ENCODE results near the gene SGPL1. TPM values are rescaled to one million over a fixed set of nuclear protein-coding genes. Genes with fewer than 3 reads are reported as not detected.

SGPL1 gene
- total RNA-seq, 2 donors from 2014 or later, result 61.3 to 77.6 TPM

- Mint-ChIP-seq H3K9me3 (no peaks in the 10 kb centered on the region), H3K27me3 (ENCODE audit: low read depth) (no peaks in the 10 kb centered on the region), H3K4me1 (ENCODE audit: low read depth) (peaks cover 84% of the 10 kb centered on the region), H3K27ac (peak overlapping the region; percentile 11), H3K4me3 (no peak overlapping the region), H3K36me3 (ENCODE audit: insufficient read depth in 2 of 2) (peaks cover 14 to 34% of the 10 kb centered on the region in 2 donors)
- no peak for DNase-seq
- no peak for ATAC-seq (replicated peaks in 1 of 2)
Measured at GRCh38 chr10:70843776-70844489, 28.2 kb downstream of the SGPL1 start.

DNA sequence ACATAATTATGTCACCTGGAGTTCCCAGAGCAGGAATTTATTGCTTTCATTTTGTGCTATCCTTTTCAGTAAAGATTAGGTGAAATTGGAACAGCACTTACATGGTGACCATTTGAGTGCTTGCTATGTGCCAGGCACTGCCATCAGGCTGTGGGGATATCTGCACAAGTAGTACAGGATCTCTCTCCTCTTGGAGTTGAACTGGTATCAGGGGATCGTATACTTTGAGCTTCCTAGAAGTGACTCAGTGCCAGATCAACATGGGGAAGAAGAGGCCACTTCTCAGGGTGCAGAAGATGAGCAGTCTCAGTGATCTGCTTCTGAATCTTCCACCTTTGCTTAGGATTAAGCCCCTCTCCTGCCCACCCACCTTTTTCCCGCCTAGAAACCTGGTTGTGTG lies 29.5 kb downstream of the SGPL1 start:
- no peak for DNase-seq
- H3K27me3 Mint-ChIP-seq (ENCODE audit: low read depth), result no peaks in the 10 kb centered on the region
- H3K9me3 Mint-ChIP-seq, result no peaks in the 10 kb centered on the region
- no peak for ATAC-seq (replicated peaks in 1 of 2)
- peaks cover 84% of the 10 kb centered on the region for H3K4me1 Mint-ChIP-seq (ENCODE audit: low read depth)
- H3K36me3 Mint-ChIP-seq (ENCODE audit: insufficient read depth in 2 of 2), result peaks cover 12 to 36% of the 10 kb centered on the region in 2 donors
- H3K4me3 Mint-ChIP-seq, result peak overlapping the region in 1 of 2 donors; percentile 10
- peak overlapping the region; percentile 68 for H3K27ac Mint-ChIP-seq

- Mint-ChIP-seq H3K27ac (peak overlapping the region; percentile 12), H3K27me3 (ENCODE audit: low read depth) (no peaks in the 10 kb centered on the region), H3K4me3 (peak overlapping the region in 1 of 2 donors; percentile 13), H3K4me1 (ENCODE audit: low read depth) (peaks cover 82% of the 10 kb centered on the region), H3K9me3 (no peaks in the 10 kb centered on the region), H3K36me3 (ENCODE audit: insufficient read depth in 2 of 2) (peaks cover 11 to 34% of the 10 kb centered on the region in 2 donors)
- ATAC-seq (replicated peaks in 1 of 2) (no peak), DNase-seq (no peak)
Measured at GRCh38 chr10:70845816-70846215, 30.1 kb downstream of the SGPL1 start.

DNA sequence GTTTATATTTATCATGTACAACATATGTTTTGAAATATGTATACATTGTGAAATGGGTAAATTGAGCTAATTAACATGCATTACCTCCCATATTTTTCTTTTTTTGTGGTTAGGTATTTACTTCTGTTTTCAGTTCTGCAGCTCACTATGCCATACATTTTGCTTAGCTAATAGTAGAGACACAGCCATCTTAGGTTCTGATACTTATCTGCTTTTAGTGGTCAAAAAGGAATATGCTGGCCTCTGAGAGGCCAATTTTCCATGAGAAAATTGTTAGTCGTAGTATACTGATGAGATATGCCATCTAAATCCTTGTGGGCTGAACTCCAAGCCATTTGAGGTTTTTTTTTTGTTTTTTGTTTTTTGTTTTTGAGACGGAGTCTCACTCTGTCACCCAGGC lies 31.0 kb downstream of the SGPL1 start:
- ATAC-seq (replicated peaks in 1 of 2) (no peak), DNase-seq (no peak)
- no peak overlapping the region for H3K27ac Mint-ChIP-seq
- H3K4me1 Mint-ChIP-seq (ENCODE audit: low read depth), result peaks cover 72% of the 10 kb centered on the region
- no peaks in the 10 kb centered on the region for H3K27me3 Mint-ChIP-seq (ENCODE audit: low read depth)
- H3K4me3 Mint-ChIP-seq, result no peak overlapping the region
- H3K36me3 Mint-ChIP-seq (ENCODE audit: insufficient read depth in 2 of 2), result peaks cover 16 to 35% of the 10 kb centered on the region in 2 donors
- H3K9me3 Mint-ChIP-seq, result no peaks in the 10 kb centered on the region

DNA sequence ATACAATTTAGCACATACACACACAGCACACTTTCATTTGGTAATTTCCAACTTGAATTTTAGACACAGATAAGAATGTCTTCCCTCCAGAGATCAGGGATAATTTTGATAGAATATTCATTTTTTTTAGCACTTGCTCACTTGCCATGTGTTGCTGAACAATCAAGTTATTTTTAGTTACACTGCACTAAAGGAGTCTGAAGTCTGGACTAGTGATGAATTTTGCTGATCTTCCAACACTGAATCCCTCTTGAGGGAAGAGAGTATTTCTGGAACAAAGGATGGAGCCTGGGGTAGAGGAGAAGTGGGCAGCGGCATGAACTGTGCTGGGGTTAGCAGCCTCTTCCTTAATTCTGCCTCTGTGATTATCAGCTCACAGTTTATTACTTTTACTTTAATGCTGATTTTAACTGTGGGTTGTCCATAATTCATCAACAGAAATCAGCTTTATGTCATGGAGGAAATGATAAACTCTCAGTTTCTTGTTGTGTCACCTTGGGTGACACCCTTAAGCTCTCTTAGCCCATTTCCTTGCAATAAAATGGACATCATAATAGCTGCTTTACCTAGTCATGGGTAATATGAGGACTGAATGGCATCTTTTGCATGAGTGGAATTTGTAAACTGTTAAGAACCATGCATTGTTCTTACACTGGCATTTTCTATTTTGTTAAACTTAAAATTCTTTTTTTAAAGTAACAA lies 32.1 kb downstream of the SGPL1 start:
- DNase-seq (no peak), ATAC-seq (replicated peaks in 1 of 2) (peak; percentile 86 to 91)
- peak overlapping the region; percentile 52 to 84 for H3K4me3 Mint-ChIP-seq
- peak overlapping the region; percentile 94 for H3K27ac Mint-ChIP-seq
- no peaks in the 10 kb centered on the region for H3K9me3 Mint-ChIP-seq
- H3K36me3 Mint-ChIP-seq (ENCODE audit: insufficient read depth in 2 of 2), result peaks cover 18 to 37% of the 10 kb centered on the region in 2 donors
- peaks cover 66% of the 10 kb centered on the region for H3K4me1 Mint-ChIP-seq (ENCODE audit: low read depth)
- H3K27me3 Mint-ChIP-seq (ENCODE audit: low read depth), result no peaks in the 10 kb centered on the region

- H3K27ac Mint-ChIP-seq, result no peak overlapping the region
- H3K36me3 Mint-ChIP-seq (ENCODE audit: insufficient read depth in 2 of 2), result peaks cover 14 to 32% of the 10 kb centered on the region in 2 donors
- no peaks in the 10 kb centered on the region for H3K27me3 Mint-ChIP-seq (ENCODE audit: low read depth)
Measured at GRCh38 chr10:70849582-70850016, 33.9 kb downstream of the SGPL1 start.

DNA sequence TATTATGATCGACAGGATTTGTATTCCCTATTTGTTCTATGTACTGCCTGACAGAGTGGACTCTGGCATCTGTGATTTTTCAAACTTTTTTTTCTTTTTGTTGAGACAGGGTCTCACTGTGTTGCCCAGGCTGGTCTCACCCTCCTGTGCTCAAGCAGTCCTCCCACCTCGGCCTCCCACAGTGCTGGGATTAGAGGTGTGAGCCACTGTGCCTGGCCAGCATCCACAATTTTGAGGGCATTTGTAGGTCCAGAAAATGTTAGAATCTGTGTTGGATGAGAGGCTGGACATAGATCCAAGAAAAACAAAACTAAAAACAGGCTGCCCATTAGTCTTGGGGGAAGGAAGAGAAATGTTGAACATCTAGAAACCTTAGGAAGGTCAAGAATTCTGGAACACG lies 34.3 kb downstream of the SGPL1 start:
- peaks cover 14 to 31% of the 10 kb centered on the region in 2 donors for H3K36me3 Mint-ChIP-seq (ENCODE audit: insufficient read depth in 2 of 2)
- no peak overlapping the region for H3K27ac Mint-ChIP-seq
- DNase-seq, result no peak
- H3K9me3 Mint-ChIP-seq, result no peaks in the 10 kb centered on the region
- peaks cover 44% of the 10 kb centered on the region for H3K4me1 Mint-ChIP-seq (ENCODE audit: low read depth)
- no peak overlapping the region for H3K4me3 Mint-ChIP-seq
- no peak for ATAC-seq (replicated peaks in 1 of 2)
- no peaks in the 10 kb centered on the region for H3K27me3 Mint-ChIP-seq (ENCODE audit: low read depth)

More at GRCh38 chr10:70849582-70850016, 33.9 kb downstream of the SGPL1 start:
- Mint-ChIP-seq H3K9me3 (no peaks in the 10 kb centered on the region), H3K4me3 (no peak overlapping the region), H3K4me1 (ENCODE audit: low read depth) (peaks cover 49% of the 10 kb centered on the region)
- no peak for ATAC-seq (replicated peaks in 1 of 2)
- no peak for DNase-seq

GRCh38 chr10:70851597-70852475 lies 36.1 kb downstream of the SGPL1 start:
- Mint-ChIP-seq H3K9me3 (no peaks in the 10 kb centered on the region), H3K27ac (no peak overlapping the region), H3K4me3 (no peak overlapping the region), H3K27me3 (ENCODE audit: low read depth) (no peaks in the 10 kb centered on the region), H3K36me3 (ENCODE audit: insufficient read depth in 2 of 2) (peaks cover 14 to 30% of the 10 kb centered on the region in 2 donors), H3K4me1 (ENCODE audit: low read depth) (peaks cover 47% of the 10 kb centered on the region)
- ATAC-seq (replicated peaks in 1 of 2), result no peak
- no peak for DNase-seq

DNA sequence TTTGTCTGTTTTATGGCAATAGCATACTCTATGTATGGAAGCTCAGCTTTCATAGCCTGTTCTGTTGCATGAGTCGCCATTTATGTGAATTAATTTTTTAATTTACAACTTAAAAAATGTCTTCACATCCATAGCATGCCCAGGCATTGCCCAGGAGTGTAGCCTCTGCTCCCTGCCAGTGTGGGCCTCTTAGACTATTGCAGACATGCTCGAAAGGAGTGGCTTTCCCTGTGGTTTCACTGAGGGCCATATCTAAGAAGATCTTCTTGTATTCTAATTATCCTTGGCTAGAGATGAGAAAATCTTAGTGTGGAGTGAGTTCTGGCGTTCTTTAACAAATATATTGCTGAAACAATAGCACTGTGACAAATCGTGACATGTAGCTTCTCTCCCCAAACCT lies 37.3 kb downstream of the SGPL1 start:
- DNase-seq (no peak), ATAC-seq (replicated peaks in 1 of 2) (no peak)
- peak overlapping the region; percentile 7 for H3K27ac Mint-ChIP-seq
- H3K36me3 Mint-ChIP-seq (ENCODE audit: insufficient read depth in 2 of 2), result peaks cover 12 to 24% of the 10 kb centered on the region in 2 donors
- H3K4me3 Mint-ChIP-seq, result no peak overlapping the region
- no peaks in the 10 kb centered on the region for H3K27me3 Mint-ChIP-seq (ENCODE audit: low read depth)
- no peaks in the 10 kb centered on the region for H3K9me3 Mint-ChIP-seq
- peaks cover 37% of the 10 kb centered on the region for H3K4me1 Mint-ChIP-seq (ENCODE audit: low read depth)

DNA sequence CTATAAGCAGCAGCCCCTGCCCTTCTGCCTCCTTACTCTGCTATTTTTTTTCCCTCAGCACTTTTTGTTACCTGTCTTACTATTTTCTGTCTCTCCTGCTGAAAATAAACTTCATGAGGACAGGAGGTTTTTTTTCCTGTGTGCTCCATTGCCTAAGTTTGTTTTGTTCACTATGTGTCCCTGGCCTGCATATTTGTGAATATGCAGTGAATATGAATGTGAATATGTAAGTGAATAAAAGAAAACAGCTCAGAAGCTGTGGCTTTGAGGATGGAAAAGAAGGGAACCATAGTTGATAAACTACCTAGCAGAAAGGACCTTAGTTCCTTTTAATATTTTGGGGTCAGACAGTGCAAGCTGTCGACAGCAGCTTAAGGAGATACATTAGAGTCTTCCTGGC lies 37.7 kb downstream of the SGPL1 start:
- peaks cover 35% of the 10 kb centered on the region for H3K4me1 Mint-ChIP-seq (ENCODE audit: low read depth)
- ATAC-seq (replicated peaks in 1 of 2) (no peak), DNase-seq (no peak)
- no peaks in the 10 kb centered on the region for H3K9me3 Mint-ChIP-seq
- H3K27ac Mint-ChIP-seq, result peak overlapping the region; percentile 7
- no peak overlapping the region for H3K4me3 Mint-ChIP-seq
- peaks cover 12 to 26% of the 10 kb centered on the region in 2 donors for H3K36me3 Mint-ChIP-seq (ENCODE audit: insufficient read depth in 2 of 2)
- H3K27me3 Mint-ChIP-seq (ENCODE audit: low read depth), result no peaks in the 10 kb centered on the region

DNA sequence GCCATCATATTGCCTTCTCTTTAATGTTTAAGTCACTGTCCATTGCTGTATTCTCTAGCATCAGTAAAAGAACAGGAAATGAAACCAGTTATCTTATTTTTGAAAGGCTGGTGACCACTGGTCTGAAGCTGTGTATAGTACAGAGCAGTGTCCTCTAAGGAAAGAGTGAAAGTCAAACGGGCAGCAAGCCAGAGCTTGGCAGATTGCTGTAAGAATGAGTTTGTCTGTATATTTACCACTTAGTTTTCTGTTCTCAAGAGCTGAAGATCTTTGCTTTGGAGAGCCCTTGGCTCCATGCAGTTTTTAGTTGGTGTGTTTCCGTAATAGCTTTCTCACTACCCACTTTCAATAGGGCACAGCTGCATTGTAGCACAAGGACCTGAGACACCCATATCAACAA lies 40.7 kb downstream of the SGPL1 start:
- Mint-ChIP-seq H3K27ac (peak overlapping the region; percentile 45), H3K4me3 (no peak overlapping the region), H3K4me1 (ENCODE audit: low read depth) (peaks cover 14% of the 10 kb centered on the region), H3K27me3 (ENCODE audit: low read depth) (no peaks in the 10 kb centered on the region), H3K9me3 (no peaks in the 10 kb centered on the region), H3K36me3 (ENCODE audit: insufficient read depth in 2 of 2) (peaks cover 14 to 29% of the 10 kb centered on the region in 2 donors)
- ATAC-seq (replicated peaks in 1 of 2), result no peak
- DNase-seq, result no peak

GRCh38 chr10:70858759-70859158 lies 43.0 kb downstream of the SGPL1 start:
- Mint-ChIP-seq H3K27me3 (ENCODE audit: low read depth) (no peaks in the 10 kb centered on the region), H3K4me3 (no peak overlapping the region), H3K4me1 (ENCODE audit: low read depth) (peaks cover 27% of the 10 kb centered on the region), H3K27ac (no peak overlapping the region), H3K9me3 (no peaks in the 10 kb centered on the region), H3K36me3 (ENCODE audit: insufficient read depth in 2 of 2) (peaks cover 5 to 25% of the 10 kb centered on the region in 2 donors)
- ATAC-seq (replicated peaks in 1 of 2), result no peak
- no peak for DNase-seq

Data from activated T-cell treated with anti-CD3 and anti-CD28 coated beads, Interleukin-2, amount 50 U/mL, for 72 hours (primary cell).